Erythroblast (primary cell): ENCODE measurements around the gene SLC8A3.

Experiments
- DNase-seq, 2 experiments: peaks; one replicate each; lab custom pipeline; 2025; lab: John Stamatoyannopoulos, UW
- GATA1 ChIP-seq: IDR thresholded peaks from 2 replicates; pipeline ENCODE4 v1.6.1; 2011; ENCODE audit warnings: low read depth, mild to moderate bottlenecking, control low read depth, low read length, moderate library complexity
- POLR2A ChIP-seq: IDR thresholded peaks from 2 replicates; pipeline ENCODE4 v1.6.1; 2011; ENCODE audit warnings: mild to moderate bottlenecking, low read length

SLC8A3 gene

GRCh38 chr14:70027785-70028428, 160.8 kb downstream of the SLC8A3 start:
- peak; percentile 43 to 70 for DNase-seq
- no peak for TF ChIP-seq POLR2A
- no peak for TF ChIP-seq GATA1

GRCh38 chr14:70023871-70024270, 164.9 kb downstream of the SLC8A3 start:
- DNase-seq = no peak
- no peak for TF ChIP-seq GATA1
- no peak for TF ChIP-seq POLR2A

GRCh38 chr14:70022771-70023445, 165.8 kb downstream of the SLC8A3 start:
- no peak for DNase-seq
- TF ChIP-seq POLR2A (no peak), GATA1 (no peak)

- no peak for DNase-seq
- TF ChIP-seq GATA1 (no peak), POLR2A (no peak)
Observed at GRCh38 chr14:70021548-70022220, 167.1 kb downstream of the SLC8A3 start.

- no peak for DNase-seq
- no peak for TF ChIP-seq POLR2A
- no peak for TF ChIP-seq GATA1
Observed at GRCh38 chr14:70020352-70021170, 168.2 kb downstream of the SLC8A3 start.

- DNase-seq = no peak
- TF ChIP-seq GATA1 (no peak), POLR2A (no peak)
Observed at GRCh38 chr14:70019695-70020094, 169.1 kb downstream of the SLC8A3 start.

- no peak for DNase-seq
- TF ChIP-seq POLR2A (no peak), GATA1 (no peak)
Observed at GRCh38 chr14:70018713-70019211, 170.0 kb downstream of the SLC8A3 start.

GRCh38 chr14:70018230-70018629, 170.5 kb downstream of the SLC8A3 start:
- no peak for DNase-seq
- TF ChIP-seq POLR2A = no peak
- TF ChIP-seq GATA1 = no peak

- TF ChIP-seq GATA1 = no peak
- no peak for DNase-seq
Observed at GRCh38 chr14:70014406-70015095, 174.2 kb downstream of the SLC8A3 start.

GRCh38 chr14:70013271-70013873, 175.4 kb downstream of the SLC8A3 start:
- TF ChIP-seq POLR2A = no peak
- TF ChIP-seq GATA1 = no peak
- DNase-seq = peak; percentile 26 to 60

- no peak for DNase-seq
- TF ChIP-seq GATA1 = no peak
- TF ChIP-seq POLR2A = no peak
Observed at GRCh38 chr14:70011708-70012107, 177.0 kb downstream of the SLC8A3 start.

GRCh38 chr14:70011098-70011497, 177.7 kb downstream of the SLC8A3 start:
- TF ChIP-seq GATA1 = no peak
- TF ChIP-seq POLR2A = no peak
- no peak for DNase-seq
